ENCODE results near the gene DOCK2.

DNA sequence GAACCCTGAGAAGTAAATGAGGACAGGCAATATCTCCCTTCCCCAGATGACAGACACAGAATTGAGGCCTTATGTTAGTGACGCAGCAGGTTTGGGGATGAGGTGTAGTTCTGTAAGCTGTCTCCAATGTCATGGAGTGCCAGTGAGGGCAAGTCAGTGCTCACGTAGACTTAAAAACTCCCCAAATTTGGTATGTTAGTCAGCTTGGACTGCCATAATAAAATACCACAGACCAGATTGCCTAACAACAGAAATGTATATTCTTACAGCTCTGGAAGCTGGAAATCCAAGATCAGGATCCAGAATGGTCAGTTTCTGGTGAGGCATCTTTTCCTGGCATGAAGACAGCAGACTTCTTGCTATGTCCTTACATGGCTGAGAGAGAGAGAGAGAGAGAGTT, 483.5 kb downstream of the DOCK2 start:
- TF ChIP-seq, protein P1, sequence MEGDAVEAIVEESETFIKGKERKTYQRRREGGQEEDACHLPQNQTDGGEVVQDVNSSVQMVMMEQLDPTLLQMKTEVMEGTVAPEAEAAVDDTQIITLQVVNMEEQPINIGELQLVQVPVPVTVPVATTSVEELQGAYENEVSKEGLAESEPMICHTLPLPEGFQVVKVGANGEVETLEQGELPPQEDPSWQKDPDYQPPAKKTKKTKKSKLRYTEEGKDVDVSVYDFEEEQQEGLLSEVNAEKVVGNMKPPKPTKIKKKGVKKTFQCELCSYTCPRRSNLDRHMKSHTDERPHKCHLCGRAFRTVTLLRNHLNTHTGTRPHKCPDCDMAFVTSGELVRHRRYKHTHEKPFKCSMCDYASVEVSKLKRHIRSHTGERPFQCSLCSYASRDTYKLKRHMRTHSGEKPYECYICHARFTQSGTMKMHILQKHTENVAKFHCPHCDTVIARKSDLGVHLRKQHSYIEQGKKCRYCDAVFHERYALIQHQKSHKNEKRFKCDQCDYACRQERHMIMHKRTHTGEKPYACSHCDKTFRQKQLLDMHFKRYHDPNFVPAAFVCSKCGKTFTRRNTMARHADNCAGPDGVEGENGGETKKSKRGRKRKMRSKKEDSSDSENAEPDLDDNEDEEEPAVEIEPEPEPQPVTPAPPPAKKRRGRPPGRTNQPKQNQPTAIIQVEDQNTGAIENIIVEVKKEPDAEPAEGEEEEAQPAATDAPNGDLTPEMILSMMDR (IDR thresholded peaks at IDR 0.05; ENCODE audit: borderline replicate concordance, extremely low read depth, low read length, poor library complexity, severe bottlenecking) = no peak
- no peak for TF ChIP-seq EZH2 (IDR thresholded peaks at IDR 0.05; ENCODE audit: borderline replicate concordance, low read depth, low read length, severe bottlenecking)
